Measurements from ENCODE around the gene TTC21A. TPM values are rescaled to one million over a fixed set of nuclear protein-coding genes. Genes with fewer than 3 reads are reported as not detected.

The TTC21A gene
- 0.71 and 2.2 TPM in 2 replicates for total RNA-seq

GRCh38 chr3:39107388-39108199 is at the start of gene TTC21A, which contains the start of gene GORASP1:
TSS of gene TTC21A (plus strand) at chr3:39107680. CDS start at chr3:39107838, 158 bp downstream.
TSS of gene GORASP1 (minus strand) at chr3:39107627. CDS start at chr3:39107541, 86 bp downstream.

Other genes starting within 250 kb of the TTC21A start
- gene SCN11A, start 55.7 kb upstream of the TTC21A start, total RNA-seq = not detected in 2 replicates
- 11.7 and 14.2 TPM in 2 replicates for gene WDR48, start 55.7 kb upstream of the TTC21A start, total RNA-seq
- gene GORASP1, start 53 bp upstream of the TTC21A start, total RNA-seq = 34.1 and 46.4 TPM in 2 replicates
- gene CSRNP1, start 45.9 kb downstream of the TTC21A start, total RNA-seq = 15.2 and 19.2 TPM in 2 replicates
- not detected in 2 replicates for gene XIRP1, start 84.9 kb downstream of the TTC21A start, total RNA-seq
- gene CX3CR1, start 172.4 kb downstream of the TTC21A start, total RNA-seq = not detected in 2 replicates
- not detected in 2 replicates for gene CCR8, start 222.0 kb downstream of the TTC21A start, total RNA-seq